OCI-LY1 (cell line): ENCODE data around the gene HDAC8.
A peak's percentile ranks its signal among the peaks of the same experiment; 100 is the strongest.

ENCODE experiments used
- H2AFZ ChIP-seq: fragments of 200-600 bp; sonication (generic), shearing (Covaris generic); 2 replicates; pipeline ENCODE4 v1.6.0; 2014; ENCODE audit warnings: antibody characterized with exemption, mild to moderate bottlenecking, low read length
- H3F3A ChIP-seq: fragments of 200-600 bp; sonication (generic), shearing (Covaris generic); 2 replicates; pipeline ENCODE4 v1.6.0; 2014; ENCODE audit warnings: mild to moderate bottlenecking, antibody characterized with exemption, low read length, moderate library complexity; ENCODE audit not compliant: insufficient read depth
- H3K27ac ChIP-seq: fragments of 200-600 bp; sonication (generic); 2 replicates; pipeline ENCODE4 v1.5.1; 2014; ENCODE audit warnings: low read length, mixed run types, mild to moderate bottlenecking, low read depth; ENCODE audit not compliant: poor library complexity, severe bottlenecking
- H3K27me3 ChIP-seq: fragments of 200-600 bp; sonication (generic); 2 replicates; pipeline ENCODE4 v1.6.0; 2014; ENCODE audit warnings: antibody characterized with exemption, mild to moderate bottlenecking, low read length, moderate library complexity; ENCODE audit not compliant: insufficient read depth
- H3K36me3 ChIP-seq: fragments of 200-600 bp; sonication (generic); 2 replicates; pipeline ENCODE4 v1.6.1; 2014; ENCODE audit warnings: mild to moderate bottlenecking, antibody characterized with exemption, low read length, moderate library complexity, mixed read lengths; ENCODE audit not compliant: insufficient read depth
- H3K4me1 ChIP-seq: fragments of 200-600 bp; sonication (generic); 2 replicates; pipeline ENCODE4 v1.5.1; 2014; ENCODE audit warnings: mild to moderate bottlenecking, low read length, moderate library complexity; ENCODE audit not compliant: insufficient read depth, severe bottlenecking
- H3K4me2 ChIP-seq: fragments of 200-600 bp; sonication (generic), shearing (Covaris generic); 2 replicates; pipeline ENCODE4 v1.6.1; 2014; ENCODE audit warnings: low read length
- H3K4me3 ChIP-seq: fragments of 200-600 bp; sonication (generic); 2 replicates; pipeline ENCODE4 v1.5.1; 2014; ENCODE audit warnings: low read length, low read depth, mild to moderate bottlenecking, mixed read lengths; ENCODE audit not compliant: poor library complexity, severe bottlenecking
- H3K79me2 ChIP-seq: fragments of 200-600 bp; shearing (Covaris generic); 2 replicates; pipeline ENCODE4 v1.6.1; 2016; ENCODE audit warnings: mixed run types, low read length, mixed read lengths; ENCODE audit not compliant: insufficient read depth
- H3K9ac ChIP-seq: fragments of 200-600 bp; sonication (generic), shearing (Covaris generic); 2 replicates; pipeline ENCODE4 v1.6.1; 2014; ENCODE audit warnings: mild to moderate bottlenecking, low read length, mixed read lengths
- H3K9me2 ChIP-seq: fragments of 200-600 bp; sonication (generic), shearing (Covaris generic); 2 replicates; pipeline ENCODE4 v1.6.1; 2014; ENCODE audit warnings: low read depth, mild to moderate bottlenecking, low read length, mixed read lengths
- H3K9me3 ChIP-seq: fragments of 200-600 bp; shearing (Covaris generic); 2 replicates; pipeline ENCODE4 v1.6.1; 2014; ENCODE audit warnings: low read length, mixed read lengths
- H4K20me1 ChIP-seq: fragments of 200-600 bp; sonication (generic), shearing (Covaris generic); 2 replicates; pipeline ENCODE4 v1.6.0; 2016; ENCODE audit warnings: mild to moderate bottlenecking, low read length; ENCODE audit not compliant: insufficient read depth
- EZH2 ChIP-seq: fragments of 200-600 bp; sonication (generic), shearing (Covaris generic); IDR thresholded peaks from 2 replicates; pipeline ENCODE4 v1.8.0; 2017; ENCODE audit warnings: borderline replicate concordance, mixed run types, mild to moderate bottlenecking, antibody characterized with exemption, low read length, moderate library complexity, mixed read lengths
- TF ChIP-seq, protein P1 (sequence below): fragments of 200-600 bp; sonication (generic), shearing (Covaris generic); IDR thresholded peaks from 2 replicates; pipeline ENCODE4 v1.5.1; 2017; ENCODE audit warnings: mild to moderate bottlenecking, antibody characterized with exemption, low read length, moderate library complexity, mixed read lengths

HDAC8 gene

DNA sequence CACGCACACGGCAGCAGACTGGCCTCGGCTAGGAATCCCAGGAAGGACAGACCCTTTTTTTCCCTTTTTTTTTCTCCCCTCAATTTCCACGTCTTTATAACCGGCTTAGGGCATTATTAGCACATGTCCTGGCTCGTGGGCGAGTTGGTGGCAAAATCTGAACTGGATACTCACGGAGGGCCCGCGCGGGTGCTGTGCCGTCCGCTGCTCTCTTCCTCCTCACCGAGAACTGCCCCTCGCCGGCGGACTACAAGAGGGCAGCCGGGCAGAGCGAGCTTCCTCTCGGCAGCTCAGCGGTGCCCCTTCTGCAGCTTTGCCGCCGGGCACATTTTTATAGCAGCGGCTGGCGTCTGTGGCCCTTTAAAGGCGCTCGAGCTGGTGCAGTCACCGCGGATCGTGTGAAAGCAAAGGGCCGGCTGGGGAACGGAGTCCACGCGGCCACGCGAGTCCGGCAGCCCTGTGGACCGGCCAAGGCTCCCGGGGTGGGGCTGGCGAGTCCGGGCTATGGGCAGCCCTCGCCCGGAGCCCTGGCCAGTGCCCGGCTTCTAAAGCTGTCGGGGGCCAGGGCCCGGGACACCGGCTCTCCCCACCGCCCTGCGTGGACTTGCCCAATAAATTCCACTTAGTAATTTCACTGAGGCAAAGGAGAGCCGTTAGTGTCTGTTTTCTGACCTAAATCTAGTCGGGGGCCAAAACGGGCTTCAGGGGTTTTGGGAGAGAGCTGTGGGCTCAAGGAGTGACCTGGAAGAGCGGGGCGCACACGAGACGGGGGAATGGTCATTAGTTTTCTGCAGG is 265.6 kb downstream of the HDAC8 start:
- Histone ChIP-seq H3K4me2 (peak overlapping the region; percentile 69), H3K9ac (no peak overlapping the region), H3F3A (no peaks in the 10 kb centered on the region), H3K27ac (no peak overlapping the region), H3K36me3 (no peaks in the 10 kb centered on the region), H3K4me3 (peak overlapping the region; percentile 49), H3K4me1 (peaks cover 4% of the 10 kb centered on the region), H3K79me2 (no peaks in the 10 kb centered on the region), H3K9me2 (no peaks in the 10 kb centered on the region), H2AFZ (no peak overlapping the region), H3K27me3 (no peaks in the 10 kb centered on the region), H3K9me3 (no peaks in the 10 kb centered on the region), H4K20me1 (no peaks in the 10 kb centered on the region)
- TF ChIP-seq, protein P1, sequence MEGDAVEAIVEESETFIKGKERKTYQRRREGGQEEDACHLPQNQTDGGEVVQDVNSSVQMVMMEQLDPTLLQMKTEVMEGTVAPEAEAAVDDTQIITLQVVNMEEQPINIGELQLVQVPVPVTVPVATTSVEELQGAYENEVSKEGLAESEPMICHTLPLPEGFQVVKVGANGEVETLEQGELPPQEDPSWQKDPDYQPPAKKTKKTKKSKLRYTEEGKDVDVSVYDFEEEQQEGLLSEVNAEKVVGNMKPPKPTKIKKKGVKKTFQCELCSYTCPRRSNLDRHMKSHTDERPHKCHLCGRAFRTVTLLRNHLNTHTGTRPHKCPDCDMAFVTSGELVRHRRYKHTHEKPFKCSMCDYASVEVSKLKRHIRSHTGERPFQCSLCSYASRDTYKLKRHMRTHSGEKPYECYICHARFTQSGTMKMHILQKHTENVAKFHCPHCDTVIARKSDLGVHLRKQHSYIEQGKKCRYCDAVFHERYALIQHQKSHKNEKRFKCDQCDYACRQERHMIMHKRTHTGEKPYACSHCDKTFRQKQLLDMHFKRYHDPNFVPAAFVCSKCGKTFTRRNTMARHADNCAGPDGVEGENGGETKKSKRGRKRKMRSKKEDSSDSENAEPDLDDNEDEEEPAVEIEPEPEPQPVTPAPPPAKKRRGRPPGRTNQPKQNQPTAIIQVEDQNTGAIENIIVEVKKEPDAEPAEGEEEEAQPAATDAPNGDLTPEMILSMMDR, result no peak
- no peak for TF ChIP-seq EZH2

DNA sequence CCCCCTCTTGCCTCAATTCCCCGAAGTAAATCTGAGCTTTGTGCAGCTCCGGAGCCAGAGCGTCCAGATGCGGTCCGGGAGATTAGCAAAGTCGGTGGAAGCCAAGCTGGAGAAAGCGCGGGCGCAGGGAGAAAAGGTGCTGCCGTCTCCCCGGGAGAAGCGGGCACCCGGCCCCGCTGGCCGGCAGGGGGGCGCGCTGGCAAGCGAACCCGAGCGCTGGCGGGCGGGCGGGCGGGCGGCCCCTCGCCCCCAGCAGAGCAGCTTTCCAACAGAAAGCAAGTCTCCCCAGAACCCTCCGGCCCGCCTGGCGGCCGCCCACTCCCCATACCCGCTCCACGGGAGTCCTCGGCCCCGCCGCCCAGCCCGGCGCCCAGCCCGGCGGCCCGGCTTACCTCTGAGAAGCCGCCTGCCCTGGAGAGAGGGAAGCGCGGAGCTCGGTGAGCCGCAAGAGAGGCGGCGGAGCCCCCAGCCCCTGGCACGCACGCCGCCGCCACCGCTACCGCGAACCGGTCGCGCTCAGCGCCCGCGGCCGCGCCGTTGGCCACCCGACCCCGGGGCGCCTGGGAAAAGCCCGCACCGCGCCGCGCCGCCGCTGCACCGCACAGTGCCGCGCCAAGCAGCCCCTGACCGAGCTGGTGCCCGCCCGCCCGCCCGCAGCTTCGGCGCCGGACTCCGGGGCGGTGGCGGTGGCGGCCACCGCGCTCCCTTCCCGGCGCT is 266.4 kb downstream of the HDAC8 start:
- no peak for TF ChIP-seq EZH2
- TF ChIP-seq, protein P1, result no peak
- H3K9ac ChIP-seq, result no peak overlapping the region
- no peaks in the 10 kb centered on the region for H3K36me3 ChIP-seq
- no peaks in the 10 kb centered on the region for H3K27me3 ChIP-seq
- no peaks in the 10 kb centered on the region for H3K9me2 ChIP-seq
- no peaks in the 10 kb centered on the region for H3F3A ChIP-seq
- no peaks in the 10 kb centered on the region for H3K9me3 ChIP-seq
- peak overlapping the region; percentile 49 for H3K4me3 ChIP-seq
- H3K4me1 ChIP-seq, result peaks cover 4% of the 10 kb centered on the region
- peak overlapping the region; percentile 69 for H3K4me2 ChIP-seq
- H3K27ac ChIP-seq, result no peak overlapping the region
- H2AFZ ChIP-seq, result no peak overlapping the region
- no peaks in the 10 kb centered on the region for H4K20me1 ChIP-seq
- no peaks in the 10 kb centered on the region for H3K79me2 ChIP-seq

DNA sequence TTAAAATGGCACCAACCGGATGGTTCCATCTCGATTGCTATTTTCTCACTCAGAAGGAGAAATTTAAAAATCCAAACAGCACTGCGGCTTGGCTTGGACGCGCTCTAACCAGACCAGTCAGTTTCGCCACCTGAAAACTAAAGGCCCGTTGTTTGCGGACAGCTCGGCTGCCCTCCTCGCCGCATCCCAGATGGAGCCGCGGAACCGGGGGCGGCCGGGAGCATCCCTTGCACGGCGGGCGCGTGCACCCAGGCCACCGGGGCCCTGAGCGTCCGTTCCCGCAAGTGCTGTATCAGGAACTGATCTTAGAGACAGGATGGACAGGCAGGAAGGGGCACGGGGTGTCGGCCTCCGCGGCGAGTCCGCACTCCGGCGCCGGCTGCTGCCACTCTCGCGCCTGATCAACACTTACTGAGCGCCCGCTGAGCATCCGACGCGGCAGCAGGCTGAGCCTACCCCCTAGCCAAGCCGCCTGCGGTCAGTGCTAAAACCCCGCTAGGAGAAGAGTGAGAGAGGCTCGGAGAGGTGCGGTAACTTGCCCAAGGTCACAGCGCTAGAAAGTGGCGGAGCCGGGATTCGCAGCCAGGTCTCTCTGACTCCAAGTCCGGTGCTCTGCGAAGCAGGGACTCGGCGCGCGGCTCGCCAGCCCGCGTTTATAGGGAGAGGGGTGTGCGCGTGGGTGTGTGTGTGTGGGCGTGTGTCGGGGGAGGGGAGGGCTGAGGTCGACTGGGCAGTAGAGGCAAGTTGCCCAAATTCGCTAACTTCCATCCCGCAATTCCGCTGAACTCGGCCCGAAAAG is 267.2 kb downstream of the HDAC8 start, which contains the start of gene CITED1:
CITED1 (minus strand) TSS at position 629 of the 799 bp plus-strand sequence. CDS start 3,045 bp downstream, outside the sequence.
- peak within 1 kb of the TSS; percentile 69 for H3K4me2 ChIP-seq
- peak within 1 kb of the TSS; percentile 49 for H3K4me3 ChIP-seq
- no peak for TF ChIP-seq EZH2
- TF ChIP-seq, protein P1, result no peak
- H4K20me1 ChIP-seq, result no peaks in the 10 kb centered on the region
- H3F3A ChIP-seq, result no peaks in the 10 kb centered on the region
- no peaks in the 10 kb centered on the region for H3K9me2 ChIP-seq
- H2AFZ ChIP-seq, result no peak within 1 kb of the TSS
- H3K9me3 ChIP-seq, result no peaks in the 10 kb centered on the region
- no peaks in the 10 kb centered on the region for H3K27me3 ChIP-seq
- no peak within 1 kb of the TSS for H3K27ac ChIP-seq
- H3K79me2 ChIP-seq, result no peaks in the 10 kb centered on the region
- H3K4me1 ChIP-seq, result peaks cover 4% of the 10 kb centered on the region
- H3K36me3 ChIP-seq, result no peaks in the 10 kb centered on the region
- H3K9ac ChIP-seq, result no peak within 1 kb of the TSS
